Activated CD4-positive, alpha-beta T cell treated with anti-CD3 and anti-CD28 coated beads for 4 hours (primary cell): ENCODE measurements around the gene EZR.
"Not testable (repeated sequence)": the region's sequence is repeated elsewhere in the genome, so short reads cannot be mapped to it uniquely, and the experiment has no call there.

Experiments
- DNase-seq, 2 donors: peaks; one replicate each; pipeline ENCODE4 v3.0.0-alpha.2; 2020

Gene EZR

DNA sequence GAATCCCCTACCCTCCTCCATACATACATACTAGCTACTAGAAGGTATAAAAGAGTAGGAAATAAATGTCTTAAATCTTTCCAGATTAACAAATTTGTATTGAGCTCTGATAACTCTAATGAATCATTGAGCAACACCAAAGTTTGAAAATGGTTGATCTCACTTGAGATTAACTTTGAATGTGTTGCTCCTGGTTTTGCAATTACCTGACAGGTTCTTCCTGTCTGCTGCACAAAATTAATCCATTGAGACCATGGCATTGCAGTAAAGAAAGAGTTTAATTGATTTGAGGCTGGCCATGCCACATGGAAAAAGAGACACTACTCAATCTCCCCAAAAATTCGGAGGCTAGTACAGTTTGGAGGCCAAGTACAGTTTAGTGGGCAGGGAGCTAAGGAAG, 21.3 kb upstream of the EZR start:
- no peak for DNase-seq

DNA sequence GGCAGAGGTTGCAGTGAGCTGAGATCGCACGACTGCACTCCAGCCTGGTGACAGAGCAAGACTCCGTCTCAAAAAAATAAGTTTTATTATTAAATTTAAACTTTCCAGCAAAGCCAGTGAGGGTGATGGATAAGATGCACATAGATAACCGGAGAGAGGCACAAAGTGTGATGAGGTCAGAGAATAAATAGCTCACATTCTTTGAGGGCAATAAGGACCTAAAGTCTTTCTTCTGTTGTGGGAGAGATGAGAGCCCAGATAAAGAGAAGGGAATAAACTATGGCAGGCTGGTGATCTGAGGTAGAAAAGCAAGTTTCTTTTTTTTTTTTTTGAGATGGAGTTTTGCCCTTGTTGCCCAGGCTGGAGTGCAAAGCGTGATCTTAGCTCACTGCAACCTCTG, 20.6 kb upstream of the EZR start:
- DNase-seq = no peak

DNA sequence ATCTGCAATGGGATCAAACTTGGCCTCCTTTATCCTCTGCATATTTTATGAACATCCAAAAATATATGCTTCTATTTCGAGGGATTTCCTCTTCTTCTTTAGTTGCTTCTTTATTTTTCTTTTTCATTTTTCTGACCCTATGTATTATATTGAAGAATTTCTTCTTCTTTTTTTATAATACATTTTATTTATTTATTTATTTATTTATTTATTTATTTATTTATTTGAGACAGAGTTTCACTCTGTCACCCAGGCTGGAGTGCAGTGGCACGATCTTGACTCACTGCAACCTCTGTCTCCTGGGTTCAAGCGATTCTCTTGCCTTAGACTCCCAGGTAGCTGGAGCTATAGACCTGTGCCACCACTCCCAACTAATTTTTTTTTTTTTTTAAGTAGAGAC, 19.6 kb upstream of the EZR start:
- not testable (repeated sequence) for DNase-seq

DNA sequence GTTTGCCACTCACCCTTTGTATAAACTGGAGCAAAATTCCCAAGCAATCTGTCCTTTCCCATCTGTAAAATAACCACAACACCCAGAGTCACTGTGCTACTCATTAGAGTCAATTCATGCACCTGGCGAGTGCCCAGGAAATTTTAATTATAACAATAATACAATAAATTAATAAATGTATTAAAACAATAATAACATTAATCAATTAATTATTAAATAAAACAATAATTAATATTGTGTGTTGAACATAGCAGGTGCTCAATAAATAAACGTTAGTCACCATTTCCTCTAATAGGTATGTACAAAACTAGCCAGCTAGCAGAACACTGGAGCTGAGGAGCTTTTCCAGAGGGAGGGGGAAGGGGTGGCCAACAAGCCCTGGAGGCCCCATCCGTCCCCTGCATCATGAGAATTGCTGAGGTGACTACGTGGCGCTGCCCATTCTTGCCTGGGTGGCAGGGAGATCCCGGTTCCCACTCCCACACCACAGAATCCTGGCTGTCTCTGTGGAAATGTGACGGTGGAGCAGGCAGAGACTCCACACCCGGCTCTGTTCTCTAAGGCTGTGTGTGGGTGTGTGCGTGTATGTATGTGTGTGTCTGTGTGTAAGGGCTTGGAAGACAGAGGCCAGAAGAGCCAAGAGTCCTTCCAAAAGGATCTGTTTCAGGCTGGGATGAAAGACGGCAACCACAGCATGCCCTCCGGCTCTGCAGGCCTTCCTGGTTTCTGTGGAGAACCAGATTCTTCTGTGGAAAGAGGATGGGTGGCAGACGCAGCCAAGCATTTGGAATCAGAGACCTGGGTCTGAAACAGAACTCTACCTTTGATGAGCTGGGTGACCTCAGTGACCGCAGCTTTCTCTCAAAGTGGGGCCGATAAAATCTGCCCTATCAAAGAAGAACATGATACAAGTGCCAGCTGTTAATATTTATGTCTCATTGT, 18.8 kb upstream of the EZR start:
- DNase-seq = no peak

DNA sequence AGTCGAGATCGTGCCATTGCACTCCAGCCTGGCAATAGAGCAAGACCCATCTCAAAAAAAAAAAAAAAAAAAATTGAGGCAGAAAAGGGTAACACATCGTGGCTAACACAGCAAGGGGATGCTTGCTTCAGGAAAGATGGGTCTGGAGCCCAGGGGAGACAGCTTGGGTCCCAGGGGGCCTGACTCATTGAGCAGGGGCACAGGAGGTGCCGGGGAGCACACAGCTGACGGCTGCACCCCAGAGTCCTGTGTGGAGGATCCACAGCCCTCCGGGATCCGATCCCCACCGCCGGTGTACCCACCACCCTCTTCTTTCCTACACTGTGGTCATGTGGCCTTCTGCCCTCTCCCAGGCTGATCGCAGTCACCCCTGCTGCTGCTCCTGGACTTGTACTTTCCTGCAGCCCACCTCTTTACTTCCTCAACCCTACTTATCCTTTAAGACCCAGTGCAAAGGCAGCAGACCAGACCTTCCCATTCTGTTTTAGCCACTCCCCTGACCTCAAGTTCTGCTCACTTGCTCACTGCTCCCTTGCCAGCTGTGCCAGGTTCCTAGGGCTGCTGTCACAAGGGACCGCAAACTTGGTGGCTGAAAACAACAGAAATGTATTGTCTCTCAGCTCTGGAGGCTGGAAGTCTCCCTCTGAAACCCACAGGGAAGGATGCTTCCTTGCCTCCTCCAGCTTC, 17.6 kb upstream of the EZR start:
- DNase-seq = no peak

DNA sequence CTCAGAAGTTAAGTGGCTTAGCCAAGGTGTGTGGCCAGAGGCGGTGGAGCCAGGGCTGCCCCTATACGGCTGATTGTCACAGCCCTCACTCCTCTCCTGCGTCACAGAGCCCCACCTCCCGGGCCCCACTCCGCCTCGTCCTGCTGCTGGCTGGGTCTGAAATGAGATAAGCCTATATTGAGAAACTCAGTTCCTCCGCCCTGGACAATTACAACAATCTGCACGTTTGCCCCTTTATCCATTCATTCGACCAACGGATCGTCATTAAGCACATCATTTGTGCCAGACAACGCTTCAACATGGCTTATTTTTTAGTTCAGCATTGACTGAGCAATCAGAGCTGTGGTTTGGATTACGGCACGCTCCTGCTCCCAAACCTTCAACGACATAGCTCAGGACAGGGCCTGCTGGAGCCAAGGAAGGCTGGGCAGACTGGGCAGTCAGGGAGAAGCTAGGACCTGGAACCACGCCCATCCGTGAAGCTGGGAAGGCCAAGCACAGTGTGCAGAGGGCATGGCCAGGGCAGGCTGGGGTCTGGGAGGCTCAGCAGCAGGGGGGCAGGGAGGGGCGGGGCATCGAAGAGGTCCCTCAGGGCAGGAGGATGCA, 16.6 kb upstream of the EZR start:
- DNase-seq = no peak

DNA sequence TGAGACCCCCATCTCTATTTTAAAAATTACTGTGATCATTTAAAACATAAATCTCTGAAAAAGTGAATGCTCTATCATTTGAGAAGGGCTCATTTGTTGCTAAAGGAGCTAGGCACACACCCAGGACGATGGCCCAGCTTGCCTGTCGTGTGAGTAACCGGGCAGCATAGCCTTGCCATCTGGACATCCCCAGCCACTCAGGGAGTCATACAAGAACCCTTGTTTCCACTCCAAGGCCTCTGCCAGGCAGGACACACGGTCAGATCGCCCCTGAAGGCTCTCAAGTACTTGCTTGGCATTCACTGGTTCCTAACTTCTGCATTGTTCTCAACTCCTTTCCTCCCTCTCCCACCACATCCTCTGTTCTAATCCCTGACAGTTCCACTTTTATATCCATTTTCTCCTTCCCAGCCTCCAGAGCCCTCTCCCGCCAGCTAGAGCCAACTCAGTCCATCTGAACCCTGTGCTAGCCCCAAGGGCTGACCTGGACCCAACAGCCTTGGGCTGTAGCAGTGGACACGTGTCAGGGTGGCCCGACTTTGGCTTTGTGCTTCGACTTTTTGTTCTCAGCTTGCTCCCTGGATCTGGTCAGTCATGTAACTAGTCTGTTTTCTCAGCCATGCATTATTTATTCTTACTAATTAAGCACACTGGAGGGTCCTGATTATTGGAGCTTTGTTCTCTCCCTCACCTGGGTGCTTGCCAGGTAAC, 15.7 kb upstream of the EZR start:
- no peak for DNase-seq

DNA sequence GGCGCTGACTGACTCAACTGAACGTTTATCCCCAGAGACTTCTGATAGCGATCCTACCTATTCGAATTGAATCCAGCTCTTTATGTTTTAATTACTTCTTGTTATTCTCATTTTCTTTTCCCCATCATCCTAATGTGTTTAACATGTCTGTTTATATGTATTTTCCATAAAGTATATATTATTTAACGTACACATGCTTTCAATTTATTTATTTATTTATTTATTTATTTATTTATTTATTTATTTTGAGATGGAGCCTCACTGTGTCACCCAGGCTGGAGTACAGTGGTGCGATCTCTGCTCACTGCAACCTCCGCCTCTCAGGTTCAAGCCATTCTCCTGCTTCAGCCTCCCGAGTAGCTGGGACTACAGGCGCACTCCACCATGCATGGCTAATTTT, 13.6 kb upstream of the EZR start:
- DNase-seq = not testable (repeated sequence)

DNA sequence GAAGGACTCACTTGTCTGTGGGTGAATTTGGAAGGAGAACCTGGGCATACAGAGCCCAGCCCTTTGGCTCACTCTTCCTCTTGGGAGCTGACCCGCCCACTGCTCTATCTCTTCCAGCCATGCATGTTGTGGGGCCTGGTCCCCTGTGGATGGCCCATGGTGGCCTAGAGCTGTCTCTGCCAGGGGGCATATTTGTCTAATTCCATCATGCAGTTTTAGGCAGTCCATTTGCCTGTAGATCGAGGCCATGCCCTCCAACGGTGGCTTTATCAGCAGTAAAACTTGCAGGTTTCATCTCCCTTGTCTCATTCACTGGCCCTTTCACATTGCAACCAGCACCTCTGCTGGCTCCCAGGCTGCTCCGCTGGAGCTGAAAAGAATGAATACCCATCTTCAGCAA, 12.9 kb upstream of the EZR start:
- DNase-seq = no peak

DNA sequence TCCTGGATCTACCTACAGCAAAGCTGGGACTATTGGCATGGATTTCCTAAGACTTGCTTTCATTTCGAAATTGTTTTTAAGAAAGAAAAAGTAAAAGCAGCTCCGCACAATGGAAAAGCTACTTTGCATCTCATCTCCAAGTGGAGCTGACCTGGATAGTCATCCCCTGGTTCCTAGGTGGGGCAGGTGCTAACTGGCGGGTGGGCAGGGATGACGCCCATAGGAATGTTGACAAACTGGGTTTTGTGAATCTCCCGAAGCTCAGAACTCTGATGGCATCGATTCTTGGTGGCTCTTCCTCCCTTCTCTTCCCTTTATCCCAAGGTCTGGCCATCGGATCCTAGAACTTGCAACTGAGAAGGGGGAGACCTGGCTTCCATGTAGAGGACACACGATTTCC, 12.4 kb upstream of the EZR start:
- DNase-seq = no peak

DNA sequence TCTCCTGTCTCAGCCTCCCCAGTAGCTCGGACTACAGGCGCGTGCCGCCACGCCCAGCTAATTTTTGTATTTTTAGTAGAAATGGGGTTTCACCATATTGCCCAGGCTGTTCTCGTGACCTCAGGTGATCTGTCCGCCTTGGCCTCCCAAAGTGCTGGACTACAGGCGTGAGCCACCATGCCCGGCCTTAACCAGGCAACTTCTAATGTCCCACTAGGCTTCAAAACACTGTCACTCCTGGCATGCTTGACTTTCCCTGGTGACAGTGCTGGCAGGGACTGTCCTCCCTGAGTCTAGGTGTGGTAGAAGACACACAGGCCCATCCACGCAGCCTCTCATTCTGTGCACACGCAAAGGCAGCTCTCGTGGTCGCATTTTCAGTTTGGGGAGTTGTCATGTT, 11.6 kb upstream of the EZR start:
- DNase-seq = no peak

DNA sequence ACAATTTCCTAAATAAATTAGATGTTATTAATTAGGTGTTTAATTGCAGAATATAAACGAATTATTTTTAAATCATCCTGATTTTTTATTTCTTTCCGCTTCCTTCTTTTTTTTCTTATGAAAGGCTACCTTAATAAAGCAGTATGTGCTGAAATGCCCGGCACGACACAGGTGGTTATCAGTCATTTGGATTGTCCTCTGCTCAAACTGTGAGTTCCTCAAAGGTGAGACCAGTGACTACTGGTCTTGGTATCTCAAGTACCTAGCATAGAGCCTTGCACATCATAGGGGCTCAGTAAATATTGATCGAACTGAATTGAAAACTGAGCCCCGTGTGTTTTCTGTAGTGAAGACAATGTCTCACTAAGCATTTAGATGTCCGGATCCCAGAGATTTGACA, 9.6 kb upstream of the EZR start:
- no peak for DNase-seq

DNA sequence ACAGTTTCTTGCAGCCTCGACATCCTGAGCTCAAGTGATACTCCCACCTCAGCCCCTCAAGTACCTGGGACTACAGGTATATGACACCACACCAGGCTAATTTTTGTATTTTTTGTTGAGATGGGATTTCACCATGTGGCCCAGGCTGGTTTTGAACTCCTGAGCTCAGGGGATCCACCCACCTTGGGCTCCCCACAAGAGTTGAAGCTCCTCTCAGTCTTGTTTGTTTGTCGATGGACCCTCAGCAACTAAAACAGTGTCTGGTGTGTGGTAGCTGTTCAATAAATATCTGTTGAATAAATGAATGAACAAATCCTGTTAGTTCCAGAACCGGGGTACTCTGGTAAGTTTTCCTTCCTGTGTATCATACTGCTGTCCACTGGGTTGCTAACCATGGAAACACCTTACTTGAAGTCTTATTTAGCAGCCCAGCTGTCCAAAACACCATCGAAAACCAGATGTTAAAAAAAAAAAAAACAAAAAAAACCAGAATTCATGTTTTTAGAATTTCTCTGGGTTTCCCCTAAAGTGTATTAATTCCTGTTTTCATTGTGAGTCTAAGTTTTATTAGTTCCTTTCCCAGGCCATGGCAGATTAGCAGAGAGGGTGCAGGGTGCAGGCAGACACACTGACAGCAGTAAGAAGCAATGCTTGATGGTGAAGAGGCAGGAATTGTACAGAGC, 7.8 kb upstream of the EZR start:
- DNase-seq = no peak

DNA sequence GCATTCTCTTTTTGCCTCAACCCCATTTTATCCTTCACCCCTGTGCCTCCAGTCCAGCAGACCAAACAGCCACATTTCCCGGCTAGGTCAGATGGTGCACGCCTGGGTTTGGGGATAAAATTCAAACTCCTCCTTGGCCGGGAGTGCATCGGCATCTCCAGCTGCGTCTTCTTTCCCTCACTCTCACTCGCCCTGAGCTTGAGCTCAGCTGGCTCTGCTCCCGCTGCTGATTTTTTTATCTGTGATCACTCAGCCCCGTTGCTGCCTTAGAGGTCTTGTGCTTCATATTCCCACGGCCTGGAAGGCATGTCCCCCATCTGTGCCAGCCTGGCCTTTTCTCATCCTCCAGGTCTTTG, 6.8 kb upstream of the EZR start:
- no peak for DNase-seq

DNA sequence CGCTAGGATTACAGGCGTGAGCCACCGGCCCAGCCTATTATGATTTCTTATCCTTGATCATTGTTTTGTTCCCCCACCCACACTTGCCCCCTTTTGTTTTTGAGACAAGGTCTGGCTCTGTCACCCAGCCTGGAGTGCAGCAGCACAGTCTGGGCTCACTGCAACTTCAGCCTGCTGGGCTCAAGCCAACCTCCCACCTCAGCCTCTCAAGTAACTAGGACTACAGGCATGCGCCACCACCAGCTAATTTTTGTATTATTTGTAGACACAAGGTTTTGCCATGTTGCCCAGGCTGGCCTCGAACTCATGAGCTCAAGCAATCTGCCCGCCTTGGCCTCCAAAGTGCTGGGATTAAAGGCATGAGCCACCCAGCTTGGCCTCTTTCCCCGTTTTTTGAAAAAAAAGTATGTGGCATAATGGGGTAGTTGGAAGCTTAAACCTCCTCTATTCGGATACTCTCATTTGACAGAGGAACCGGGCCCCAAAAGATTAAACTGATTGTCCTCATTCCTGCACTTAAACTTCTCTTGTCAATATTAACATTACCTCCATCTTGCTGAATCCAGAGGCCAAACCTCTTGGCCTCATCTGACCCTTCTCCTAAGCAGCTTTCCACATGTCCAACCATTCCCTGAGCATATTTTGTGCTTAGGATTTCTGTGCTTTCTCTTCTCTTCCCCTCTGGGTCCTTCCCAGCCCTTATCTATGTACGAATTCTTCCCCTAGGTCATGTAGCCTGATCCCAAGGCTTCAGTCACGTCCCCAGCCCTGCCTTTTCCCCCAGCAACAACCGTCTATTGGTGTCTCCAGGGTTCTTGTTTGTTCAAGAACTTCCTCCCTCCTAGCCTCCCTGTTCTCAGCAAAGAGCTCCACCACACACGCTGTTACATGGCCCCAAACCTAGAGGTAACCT, 6.1 kb upstream of the EZR start:
- no peak for DNase-seq

DNA sequence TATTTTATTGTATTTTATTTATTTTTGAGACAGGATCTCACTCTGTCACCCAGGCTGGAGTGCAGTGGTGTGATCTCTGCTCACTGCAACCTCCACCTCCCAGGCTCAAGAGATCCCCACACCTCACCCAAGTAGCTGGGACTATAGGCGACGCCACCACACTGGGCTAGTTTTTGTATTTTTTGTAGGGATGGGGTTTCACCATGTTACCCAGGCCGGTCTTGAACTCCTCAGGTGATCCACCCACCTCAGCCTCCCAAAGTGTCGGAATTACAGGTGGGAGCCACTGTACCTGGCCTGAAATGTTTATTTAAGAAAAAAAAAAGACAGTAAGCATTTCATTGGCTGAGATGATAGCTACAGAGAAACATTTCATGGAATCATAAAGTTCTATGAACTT, 4.4 kb upstream of the EZR start:
- not testable (repeated sequence) for DNase-seq

DNA sequence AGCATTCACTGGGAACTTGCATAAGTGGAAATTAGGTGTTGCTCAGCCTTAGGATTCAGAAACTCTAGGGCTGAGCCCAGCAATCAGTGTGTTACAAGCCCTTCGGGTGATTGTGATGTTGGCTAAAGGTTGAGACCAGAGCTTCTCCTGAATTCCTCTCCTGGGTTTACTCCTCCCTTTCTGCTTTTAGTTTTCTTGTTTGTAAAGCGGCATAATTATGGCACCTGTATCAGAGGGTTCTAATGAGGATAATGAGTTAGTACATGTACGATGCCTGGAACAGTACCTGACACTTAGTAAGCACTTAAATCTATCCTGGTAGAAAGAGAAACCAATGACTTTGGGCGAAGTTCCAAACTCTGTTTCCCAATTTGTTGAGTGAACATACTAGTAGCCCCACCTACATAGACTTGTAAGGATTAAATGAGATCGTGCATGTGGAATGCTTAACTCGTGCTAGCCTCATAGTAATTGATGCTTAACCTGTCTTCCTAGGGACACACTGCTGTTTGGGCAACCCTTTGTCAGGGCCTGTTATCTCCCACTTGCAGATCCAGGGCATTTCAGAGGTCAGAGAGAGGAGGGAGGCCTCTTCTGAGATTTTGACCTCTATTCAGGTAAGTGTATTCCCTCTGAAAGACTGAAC, 932 bp upstream of the EZR start:
- DNase-seq = no peak

DNA sequence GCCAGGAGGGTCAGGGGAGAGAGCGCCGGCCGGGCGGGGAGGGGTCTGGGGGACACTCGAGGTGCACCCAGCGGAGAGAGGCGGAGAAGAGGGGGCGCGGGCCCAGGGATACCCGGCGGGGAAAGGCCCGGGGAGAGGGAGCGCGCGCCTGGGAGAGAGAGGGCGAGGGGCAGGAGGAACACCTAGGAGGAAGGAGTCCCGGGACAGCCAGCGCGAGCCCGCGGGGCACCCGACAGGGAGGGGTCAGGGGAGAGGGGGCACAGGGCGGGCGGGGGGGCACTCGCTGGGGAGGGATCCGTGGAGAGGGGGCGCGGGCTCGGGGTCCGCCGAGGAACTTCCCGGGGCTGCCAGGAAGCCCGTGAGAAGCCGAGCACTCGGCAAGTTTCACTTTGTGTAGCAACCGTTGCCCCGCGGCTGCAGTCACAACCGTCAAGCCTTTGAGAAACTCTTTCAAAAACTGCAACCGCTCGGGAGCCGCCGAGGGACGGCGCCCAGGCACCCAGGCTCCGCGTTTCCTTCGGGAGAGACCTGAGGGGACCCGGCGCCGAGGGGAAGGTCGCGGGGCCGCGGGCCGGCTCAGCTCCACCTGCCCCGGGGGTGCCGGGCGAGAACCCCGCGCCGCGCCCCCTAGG, 471 bp downstream of the EZR start:
- DNase-seq = peak; percentile 54 to 65

DNA sequence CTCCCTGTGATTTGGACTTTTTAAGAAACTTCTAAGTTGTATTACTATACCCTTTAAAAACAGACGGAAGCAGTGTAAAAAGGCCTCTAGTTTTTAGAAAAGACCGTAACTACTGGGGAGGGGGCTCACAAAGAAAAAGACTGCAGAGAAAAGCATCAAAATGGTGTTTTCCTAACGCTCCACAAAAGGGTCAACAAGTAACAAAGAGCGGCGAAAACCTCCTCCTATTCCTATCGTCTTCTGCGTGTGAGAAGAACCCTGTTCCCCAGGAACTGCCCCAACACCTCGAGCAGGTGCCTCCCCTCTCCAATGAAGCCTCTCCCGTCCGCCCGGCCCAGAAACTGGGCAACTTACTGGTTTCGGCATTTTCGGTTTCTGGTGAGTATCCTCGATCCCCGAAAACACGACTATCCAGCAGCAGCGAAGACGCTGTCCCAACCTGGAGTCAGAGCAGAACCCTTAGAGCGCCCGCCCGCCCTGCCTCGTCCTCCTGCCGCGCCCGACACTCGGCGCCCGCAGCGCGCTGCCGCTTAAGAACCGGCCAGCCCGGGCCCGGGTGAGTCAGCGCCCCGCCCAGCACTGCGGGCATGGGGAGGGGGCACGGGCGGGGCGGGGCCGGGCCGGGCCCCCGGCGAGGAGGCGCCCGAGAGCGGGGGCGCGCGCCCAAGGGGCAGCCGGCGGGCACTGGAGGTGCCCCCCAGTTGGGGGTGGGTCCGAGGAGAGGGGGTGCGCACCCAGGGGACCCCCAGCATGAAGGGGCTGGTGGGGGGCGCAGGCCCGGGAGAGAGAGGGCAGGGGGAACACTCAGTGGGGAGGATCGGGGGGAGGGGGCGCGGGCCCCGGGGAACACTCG, 1.2 kb downstream of the EZR start:
- DNase-seq = peak; percentile 83 to 84
